Measurements from ENCODE around the gene PSMD2.

The PSMD2 gene

GRCh38 chr3:184348057-184348382 lies 49.0 kb downstream of the PSMD2 start:
- Histone ChIP-seq H3K36me3 (ENCODE audit: control insufficient read depth in 4 of 4, insufficient read depth in 4 of 4, low read length in 3 of 4) (peaks cover 0 to 12% (median 5%) of the 10 kb centered on the region in 4 experiments), H3K9me3 (ENCODE audit: control extremely low read depth in 1 of 5, control insufficient read depth in 4 of 5, insufficient read depth in 2 of 5, low read depth in 1 of 5, low read length in 4 of 5) (no peaks in the 10 kb centered on the region), H3K27ac (ENCODE audit: insufficient read depth in 1 of 2, low read depth in 1 of 2, low read length in 2 of 2, poor library complexity in 1 of 2, severe bottlenecking in 2 of 2) (peak overlapping the region in 1 of 2 experiments; percentile 67), H3K4me1 (ENCODE audit: control extremely low read depth in 1 of 4, control insufficient read depth in 4 of 4, insufficient read depth in 4 of 4, low read length in 3 of 4) (peaks cover 0 to 23% (median 10%) of the 10 kb centered on the region in 4 experiments), H3K4me3 (ENCODE audit: control insufficient read depth in 1 of 7, extremely low read depth in 1 of 7, insufficient read depth in 4 of 7, low read depth in 2 of 7, low read length in 6 of 7) (no peak overlapping the region), H3K27me3 (replicated peaks in 2 of 5; ENCODE audit: control insufficient read depth in 4 of 5, insufficient read depth in 5 of 5, low read length in 4 of 5) (no peaks in the 10 kb centered on the region)
- CTCF ChIA-PET, result interaction anchor here (1.2 to 2.5 kb wide), 7 partner anchors 10 to 194 kb away, joined by 3 to 13 read pairs (median 5); partner anchors contain the start of gene FAM131A
- 97% methylated on average over 4 of the region's 4 CpGs for WGBS (ENCODE audit: insufficient coverage)
- POLR2A ChIA-PET, result no interaction called here
- no peak for DNase-seq

GRCh38 chr3:184349563-184350470 lies 50.8 kb downstream of the PSMD2 start:
- Histone ChIP-seq H3K27ac (ENCODE audit: insufficient read depth in 1 of 2, low read depth in 1 of 2, low read length in 2 of 2, poor library complexity in 1 of 2, severe bottlenecking in 2 of 2) (no peak overlapping the region), H3K27me3 (replicated peaks in 2 of 5; ENCODE audit: control insufficient read depth in 4 of 5, insufficient read depth in 5 of 5, low read length in 4 of 5) (no peaks in the 10 kb centered on the region), H3K36me3 (ENCODE audit: control insufficient read depth in 4 of 4, insufficient read depth in 4 of 4, low read length in 3 of 4) (peaks cover 0 to 12% (median 1%) of the 10 kb centered on the region in 4 experiments), H3K4me3 (ENCODE audit: control insufficient read depth in 1 of 7, extremely low read depth in 1 of 7, insufficient read depth in 4 of 7, low read depth in 2 of 7, low read length in 6 of 7) (no peak overlapping the region), H3K9me3 (ENCODE audit: control extremely low read depth in 1 of 5, control insufficient read depth in 4 of 5, insufficient read depth in 2 of 5, low read depth in 1 of 5, low read length in 4 of 5) (no peaks in the 10 kb centered on the region), H3K4me1 (ENCODE audit: control extremely low read depth in 1 of 4, control insufficient read depth in 4 of 4, insufficient read depth in 4 of 4, low read length in 3 of 4) (peaks cover 0 to 23% (median 10%) of the 10 kb centered on the region in 4 experiments)
- 98% methylated on average over 9 of the region's 10 CpGs for WGBS (ENCODE audit: insufficient coverage)
- no peak for DNase-seq
- ChIA-PET POLR2A (no interaction called here), CTCF (interaction anchor here (1.0 to 2.5 kb wide), 8 partner anchors 7 to 192 kb away, joined by 3 to 13 read pairs (median 4); partner anchors contain the start of gene FAM131A)

GRCh38 chr3:184350618-184351017 lies 51.6 kb downstream of the PSMD2 start:
- WGBS (ENCODE audit: insufficient coverage), result 100% methylated on average over 5 of the region's 6 CpGs
- POLR2A ChIA-PET, result no interaction called here
- H3K9me3 ChIP-seq (ENCODE audit: control extremely low read depth in 1 of 5, control insufficient read depth in 4 of 5, insufficient read depth in 2 of 5, low read depth in 1 of 5, low read length in 4 of 5), result no peaks in the 10 kb centered on the region
- H3K27me3 ChIP-seq (replicated peaks in 2 of 5; ENCODE audit: control insufficient read depth in 4 of 5, insufficient read depth in 5 of 5, low read length in 4 of 5), result no peaks in the 10 kb centered on the region
- no peak overlapping the region for H3K4me3 ChIP-seq (ENCODE audit: control insufficient read depth in 1 of 7, extremely low read depth in 1 of 7, insufficient read depth in 4 of 7, low read depth in 2 of 7, low read length in 6 of 7)
- peaks cover 0 to 12% (median 1%) of the 10 kb centered on the region in 4 experiments for H3K36me3 ChIP-seq (ENCODE audit: control insufficient read depth in 4 of 4, insufficient read depth in 4 of 4, low read length in 3 of 4)
- no peak for DNase-seq
- no peak overlapping the region for H3K27ac ChIP-seq (ENCODE audit: insufficient read depth in 1 of 2, low read depth in 1 of 2, low read length in 2 of 2, poor library complexity in 1 of 2, severe bottlenecking in 2 of 2)
- peaks cover 0 to 21% (median 10%) of the 10 kb centered on the region in 4 experiments for H3K4me1 ChIP-seq (ENCODE audit: control extremely low read depth in 1 of 4, control insufficient read depth in 4 of 4, insufficient read depth in 4 of 4, low read length in 3 of 4)
- CTCF ChIA-PET, result interaction anchor here (0.6 to 2.0 kb wide), 4 partner anchors 8 to 21 kb away, joined by 3 to 4 read pairs (median 3); partner anchors contain the start of gene FAM131A

GRCh38 chr3:184351511-184352148 lies 52.6 kb downstream of the PSMD2 start:
- DNase-seq, result no peak
- H3K36me3 ChIP-seq (ENCODE audit: control insufficient read depth in 4 of 4, insufficient read depth in 4 of 4, low read length in 3 of 4), result peaks cover 0 to 12% (median 1%) of the 10 kb centered on the region in 4 experiments
- H3K27ac ChIP-seq (ENCODE audit: insufficient read depth in 1 of 2, low read depth in 1 of 2, low read length in 2 of 2, poor library complexity in 1 of 2, severe bottlenecking in 2 of 2), result no peak overlapping the region
- ChIA-PET POLR2A (no interaction called here), CTCF (interaction anchor here (0.6 to 3.9 kb wide), 8 partner anchors 9 to 199 kb away, joined by 3 to 29 read pairs (median 3); partner anchors contain the start of gene FAM131A)
- no peaks in the 10 kb centered on the region for H3K27me3 ChIP-seq (replicated peaks in 2 of 5; ENCODE audit: control insufficient read depth in 4 of 5, insufficient read depth in 5 of 5, low read length in 4 of 5)
- H3K4me3 ChIP-seq (ENCODE audit: control insufficient read depth in 1 of 7, extremely low read depth in 1 of 7, insufficient read depth in 4 of 7, low read depth in 2 of 7, low read length in 6 of 7), result no peak overlapping the region
- peaks cover 0 to 17% (median 10%) of the 10 kb centered on the region in 4 experiments for H3K4me1 ChIP-seq (ENCODE audit: control extremely low read depth in 1 of 4, control insufficient read depth in 4 of 4, insufficient read depth in 4 of 4, low read length in 3 of 4)
- H3K9me3 ChIP-seq (ENCODE audit: control extremely low read depth in 1 of 5, control insufficient read depth in 4 of 5, insufficient read depth in 2 of 5, low read depth in 1 of 5, low read length in 4 of 5), result no peaks in the 10 kb centered on the region
- WGBS (ENCODE audit: insufficient coverage), result 94% methylated on average over 8 of the region's 9 CpGs

GRCh38 chr3:184352149-184352785 lies 53.2 kb downstream of the PSMD2 start:
- ChIA-PET POLR2A (no interaction called here), CTCF (interaction anchor here (0.6 to 3.9 kb wide), 10 partner anchors 9 to 199 kb away, joined by 3 to 29 read pairs (median 4); partner anchors contain the start of gene FAM131A)
- no peak overlapping the region for H3K4me3 ChIP-seq (ENCODE audit: control insufficient read depth in 1 of 7, extremely low read depth in 1 of 7, insufficient read depth in 4 of 7, low read depth in 2 of 7, low read length in 6 of 7)
- H3K27ac ChIP-seq (ENCODE audit: insufficient read depth in 1 of 2, low read depth in 1 of 2, low read length in 2 of 2, poor library complexity in 1 of 2, severe bottlenecking in 2 of 2), result no peak overlapping the region
- peaks cover 0 to 16% (median 8%) of the 10 kb centered on the region in 4 experiments for H3K4me1 ChIP-seq (ENCODE audit: control extremely low read depth in 1 of 4, control insufficient read depth in 4 of 4, insufficient read depth in 4 of 4, low read length in 3 of 4)
- H3K36me3 ChIP-seq (ENCODE audit: control insufficient read depth in 4 of 4, insufficient read depth in 4 of 4, low read length in 3 of 4), result peaks cover 0 to 12% (median 2%) of the 10 kb centered on the region in 4 experiments
- 96% methylated on average over 14 of the region's 15 CpGs for WGBS (ENCODE audit: insufficient coverage)
- no peaks in the 10 kb centered on the region for H3K27me3 ChIP-seq (replicated peaks in 2 of 5; ENCODE audit: control insufficient read depth in 4 of 5, insufficient read depth in 5 of 5, low read length in 4 of 5)
- H3K9me3 ChIP-seq (ENCODE audit: control extremely low read depth in 1 of 5, control insufficient read depth in 4 of 5, insufficient read depth in 2 of 5, low read depth in 1 of 5, low read length in 4 of 5), result no peaks in the 10 kb centered on the region
- no peak for DNase-seq

GRCh38 chr3:184352897-184353545 lies 54.0 kb downstream of the PSMD2 start:
- DNase-seq, result no peak
- Histone ChIP-seq H3K9me3 (ENCODE audit: control extremely low read depth in 1 of 5, control insufficient read depth in 4 of 5, insufficient read depth in 2 of 5, low read depth in 1 of 5, low read length in 4 of 5) (no peaks in the 10 kb centered on the region), H3K27me3 (replicated peaks in 2 of 5; ENCODE audit: control insufficient read depth in 4 of 5, insufficient read depth in 5 of 5, low read length in 4 of 5) (no peaks in the 10 kb centered on the region), H3K36me3 (ENCODE audit: control insufficient read depth in 4 of 4, insufficient read depth in 4 of 4, low read length in 3 of 4) (peaks cover 0 to 12% (median 2%) of the 10 kb centered on the region in 4 experiments), H3K4me1 (ENCODE audit: control extremely low read depth in 1 of 4, control insufficient read depth in 4 of 4, insufficient read depth in 4 of 4, low read length in 3 of 4) (peaks cover 0 to 8% (median 2%) of the 10 kb centered on the region in 4 experiments), H3K27ac (ENCODE audit: insufficient read depth in 1 of 2, low read depth in 1 of 2, low read length in 2 of 2, poor library complexity in 1 of 2, severe bottlenecking in 2 of 2) (no peak overlapping the region), H3K4me3 (ENCODE audit: control insufficient read depth in 1 of 7, extremely low read depth in 1 of 7, insufficient read depth in 4 of 7, low read depth in 2 of 7, low read length in 6 of 7) (no peak overlapping the region)
- ChIA-PET CTCF (interaction anchor here (0.9 to 3.9 kb wide), 18 partner anchors 8 to 192 kb away, joined by 3 to 29 read pairs (median 4); partner anchors contain the start of gene FAM131A), POLR2A (no interaction called here)
- WGBS (ENCODE audit: insufficient coverage), result 100% methylated on average over 5 of the region's 11 CpGs

All from common myeloid progenitor, CD34-positive (primary cell).